GM12872 (cell line): ENCODE measurements around the gene ATP13A5.

Source experiments
- TF ChIP-seq, protein P1 (sequence below): IDR thresholded peaks from 3 replicates; pipeline ENCODE4 v1.5.1; 2011; ENCODE audit warnings: low read depth, mild to moderate bottlenecking, low read length, moderate library complexity; ENCODE audit not compliant: insufficient read depth

Gene ATP13A5, protein sequence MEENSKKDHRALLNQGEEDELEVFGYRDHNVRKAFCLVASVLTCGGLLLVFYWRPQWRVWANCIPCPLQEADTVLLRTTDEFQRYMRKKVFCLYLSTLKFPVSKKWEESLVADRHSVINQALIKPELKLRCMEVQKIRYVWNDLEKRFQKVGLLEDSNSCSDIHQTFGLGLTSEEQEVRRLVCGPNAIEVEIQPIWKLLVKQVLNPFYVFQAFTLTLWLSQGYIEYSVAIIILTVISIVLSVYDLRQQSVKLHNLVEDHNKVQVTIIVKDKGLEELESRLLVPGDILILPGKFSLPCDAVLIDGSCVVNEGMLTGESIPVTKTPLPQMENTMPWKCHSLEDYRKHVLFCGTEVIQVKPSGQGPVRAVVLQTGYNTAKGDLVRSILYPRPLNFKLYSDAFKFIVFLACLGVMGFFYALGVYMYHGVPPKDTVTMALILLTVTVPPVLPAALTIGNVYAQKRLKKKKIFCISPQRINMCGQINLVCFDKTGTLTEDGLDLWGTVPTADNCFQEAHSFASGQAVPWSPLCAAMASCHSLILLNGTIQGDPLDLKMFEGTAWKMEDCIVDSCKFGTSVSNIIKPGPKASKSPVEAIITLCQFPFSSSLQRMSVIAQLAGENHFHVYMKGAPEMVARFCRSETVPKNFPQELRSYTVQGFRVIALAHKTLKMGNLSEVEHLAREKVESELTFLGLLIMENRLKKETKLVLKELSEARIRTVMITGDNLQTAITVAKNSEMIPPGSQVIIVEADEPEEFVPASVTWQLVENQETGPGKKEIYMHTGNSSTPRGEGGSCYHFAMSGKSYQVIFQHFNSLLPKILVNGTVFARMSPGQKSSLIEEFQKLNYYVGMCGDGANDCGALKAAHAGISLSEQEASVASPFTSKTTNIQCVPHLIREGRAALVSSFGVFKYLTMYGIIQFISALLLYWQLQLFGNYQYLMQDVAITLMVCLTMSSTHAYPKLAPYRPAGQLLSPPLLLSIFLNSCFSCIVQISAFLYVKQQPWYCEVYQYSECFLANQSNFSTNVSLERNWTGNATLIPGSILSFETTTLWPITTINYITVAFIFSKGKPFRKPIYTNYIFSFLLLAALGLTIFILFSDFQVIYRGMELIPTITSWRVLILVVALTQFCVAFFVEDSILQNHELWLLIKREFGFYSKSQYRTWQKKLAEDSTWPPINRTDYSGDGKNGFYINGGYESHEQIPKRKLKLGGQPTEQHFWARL

DNA sequence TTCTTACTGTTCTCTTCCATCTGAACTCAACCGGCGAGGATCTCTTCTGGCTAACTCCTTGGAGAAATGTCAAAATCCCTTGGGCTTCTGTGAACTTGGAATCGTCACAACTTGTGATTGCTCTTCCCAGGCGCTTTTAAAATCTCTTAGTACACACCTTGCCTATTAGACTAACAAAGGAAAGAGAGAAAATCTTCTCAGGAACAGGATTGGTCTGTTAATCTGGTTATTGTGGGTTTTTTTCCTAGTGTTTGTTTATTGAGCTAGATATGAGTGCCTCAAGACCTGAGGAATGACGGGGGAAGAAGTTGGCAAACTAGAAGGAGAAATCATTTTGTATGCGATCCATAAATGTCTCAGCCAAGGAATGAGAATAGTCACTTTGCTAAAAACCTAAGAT lies at the start of gene ATP13A5:
Gene ATP13A5, minus strand, starts transcription at position 48 of the 400 bp plus-strand sequence. Its CDS starts 28 bp downstream, at position 20.
- TF ChIP-seq, protein P1, sequence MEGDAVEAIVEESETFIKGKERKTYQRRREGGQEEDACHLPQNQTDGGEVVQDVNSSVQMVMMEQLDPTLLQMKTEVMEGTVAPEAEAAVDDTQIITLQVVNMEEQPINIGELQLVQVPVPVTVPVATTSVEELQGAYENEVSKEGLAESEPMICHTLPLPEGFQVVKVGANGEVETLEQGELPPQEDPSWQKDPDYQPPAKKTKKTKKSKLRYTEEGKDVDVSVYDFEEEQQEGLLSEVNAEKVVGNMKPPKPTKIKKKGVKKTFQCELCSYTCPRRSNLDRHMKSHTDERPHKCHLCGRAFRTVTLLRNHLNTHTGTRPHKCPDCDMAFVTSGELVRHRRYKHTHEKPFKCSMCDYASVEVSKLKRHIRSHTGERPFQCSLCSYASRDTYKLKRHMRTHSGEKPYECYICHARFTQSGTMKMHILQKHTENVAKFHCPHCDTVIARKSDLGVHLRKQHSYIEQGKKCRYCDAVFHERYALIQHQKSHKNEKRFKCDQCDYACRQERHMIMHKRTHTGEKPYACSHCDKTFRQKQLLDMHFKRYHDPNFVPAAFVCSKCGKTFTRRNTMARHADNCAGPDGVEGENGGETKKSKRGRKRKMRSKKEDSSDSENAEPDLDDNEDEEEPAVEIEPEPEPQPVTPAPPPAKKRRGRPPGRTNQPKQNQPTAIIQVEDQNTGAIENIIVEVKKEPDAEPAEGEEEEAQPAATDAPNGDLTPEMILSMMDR: no peak

DNA sequence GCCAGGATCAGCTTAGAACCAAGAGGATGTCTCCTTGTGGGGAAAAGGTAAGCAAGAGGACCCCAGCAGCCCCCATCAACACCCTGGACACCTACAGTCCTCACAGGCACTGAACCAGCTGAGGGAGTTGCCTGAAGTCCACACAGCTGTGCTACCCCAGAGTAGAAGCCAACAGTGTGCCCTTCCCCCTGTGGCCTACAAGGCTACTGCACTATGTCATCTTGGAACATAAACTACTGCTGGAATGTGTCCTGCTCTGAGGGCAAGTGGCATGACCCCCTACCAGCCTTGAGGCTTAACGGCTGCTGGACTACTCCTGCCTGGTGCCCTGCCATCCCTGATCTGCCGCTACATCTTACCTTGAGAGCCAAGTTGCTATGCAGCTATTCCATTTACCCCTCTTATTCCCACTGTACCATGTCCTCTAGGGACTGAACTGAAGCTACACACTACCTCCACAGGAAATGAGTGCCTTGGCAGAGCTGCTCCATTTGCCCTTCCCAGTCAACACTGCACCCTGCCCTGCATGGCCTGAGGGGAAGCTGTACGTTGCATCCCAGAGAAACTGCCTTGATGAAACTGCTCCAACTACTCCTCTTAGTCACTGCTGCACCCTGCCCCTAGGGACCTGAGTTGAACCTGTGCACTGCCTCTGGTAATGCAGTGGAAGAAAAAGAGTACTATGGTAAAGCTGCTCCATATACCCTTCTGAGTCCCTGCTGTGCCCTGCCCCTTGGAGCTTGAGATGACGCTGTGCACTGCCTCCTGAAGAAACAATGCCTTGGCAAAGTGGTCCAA lies 40.2 kb upstream of the ATP13A5 start:
- TF ChIP-seq, protein P1: no peak

DNA sequence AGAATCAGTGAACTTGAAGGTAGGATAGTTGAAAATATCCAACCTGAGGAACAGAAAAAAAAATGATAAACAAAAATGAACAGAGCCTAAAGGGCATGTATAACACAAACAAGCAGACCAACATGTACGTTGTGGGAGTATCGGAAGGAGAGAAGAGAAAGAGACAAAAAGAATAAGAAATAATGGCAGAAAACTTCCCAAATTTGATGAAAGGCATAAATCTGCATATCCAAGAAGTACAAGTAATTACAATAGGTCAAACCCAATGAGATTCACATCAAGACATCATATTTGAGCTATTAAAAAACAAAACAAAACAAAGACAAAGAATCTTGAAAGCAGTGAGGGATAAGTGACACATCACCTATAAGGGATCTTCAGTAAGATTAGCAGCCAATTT lies 38.1 kb upstream of the ATP13A5 start:
- TF ChIP-seq, protein P1: no peak

DNA sequence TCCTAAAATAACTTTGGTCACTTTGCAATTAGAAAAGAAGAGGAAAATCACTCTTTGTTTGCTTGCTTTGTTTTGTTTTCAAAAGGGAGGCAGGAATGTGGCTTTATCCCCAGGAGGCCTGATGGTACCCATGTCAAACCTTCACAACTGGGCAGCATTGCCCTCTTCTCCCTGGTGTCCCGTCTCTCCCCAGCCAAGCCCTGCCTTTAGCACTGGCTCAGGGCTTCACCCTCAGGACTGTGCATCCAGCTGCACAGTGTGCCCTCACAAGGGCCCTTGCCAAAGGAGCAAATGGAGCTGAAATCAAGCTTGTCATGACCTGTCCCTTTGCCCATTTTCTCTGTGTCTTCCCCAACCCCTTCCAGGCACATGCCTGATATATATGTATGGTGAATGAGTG lies 29.1 kb upstream of the ATP13A5 start:
- TF ChIP-seq, protein P1: no peak

DNA sequence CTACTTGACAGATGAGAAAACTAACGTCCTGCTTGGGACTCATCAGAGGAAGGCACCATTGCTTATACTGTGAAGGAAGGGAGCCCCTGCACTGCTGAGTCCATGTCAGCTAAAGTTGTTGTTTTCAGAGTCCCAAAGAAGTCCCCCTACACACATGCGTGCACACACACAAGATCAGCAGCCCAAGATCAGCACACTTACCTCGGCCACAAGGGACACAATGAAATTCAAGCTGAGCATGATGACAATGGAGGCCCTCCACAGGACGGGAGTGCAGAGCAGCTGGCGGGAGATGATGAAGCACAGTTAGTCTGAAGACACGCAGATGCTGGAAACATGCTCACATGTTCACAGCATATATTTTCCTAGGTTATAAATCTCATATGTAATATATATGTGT lies 28.6 kb upstream of the ATP13A5 start:
- TF ChIP-seq, protein P1: no peak

DNA sequence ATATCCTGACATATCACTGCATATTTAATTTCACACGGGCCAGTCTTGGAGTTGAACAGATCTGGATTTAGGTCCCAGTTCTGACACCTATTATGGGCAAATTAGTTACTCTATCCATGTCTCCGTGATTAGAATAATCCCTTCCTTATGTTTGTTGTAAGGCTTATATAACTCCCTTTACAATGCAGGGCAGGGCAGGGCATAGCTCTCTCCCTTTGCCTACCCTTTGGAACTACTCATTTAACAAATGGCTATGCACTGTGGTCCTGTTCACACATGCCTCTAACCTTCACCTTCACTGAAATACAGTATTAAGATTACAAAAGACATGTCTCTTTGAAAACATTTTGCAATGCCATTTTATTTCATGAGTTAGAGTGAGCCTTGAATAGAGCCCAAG lies 24.8 kb upstream of the ATP13A5 start:
- TF ChIP-seq, protein P1: no peak
